Measurements from ENCODE around the gene SRGAP2C. TPM values are rescaled to one million over a fixed set of nuclear protein-coding genes. Genes with fewer than 3 reads are reported as not detected.
"Not testable (repeated sequence)": the region's sequence is repeated elsewhere in the genome, so short reads cannot be mapped to it uniquely, and the experiment has no call there.

Gene SRGAP2C
- polyA plus RNA-seq, 1 donor, result 26.2 TPM

DNA sequence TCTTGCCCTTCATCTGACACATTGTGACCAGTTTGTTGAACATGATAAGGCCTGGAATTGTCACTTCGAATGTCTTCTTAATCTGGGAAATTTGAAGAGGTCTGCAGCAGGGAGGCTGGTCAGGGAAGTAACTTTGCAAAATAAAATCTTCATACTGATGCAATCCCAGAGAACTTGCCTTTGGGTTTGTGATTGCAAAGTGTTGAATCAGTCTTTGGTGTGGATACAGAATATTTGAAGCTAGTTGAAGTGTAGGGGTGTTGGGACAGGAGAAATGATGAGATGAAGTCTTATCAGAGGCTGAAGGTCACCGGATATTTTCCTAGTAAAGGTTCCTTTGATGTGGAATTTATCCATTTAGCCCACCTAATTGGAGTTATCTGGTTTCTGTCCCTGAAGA is 42.1 kb downstream of the SRGAP2C start:
- DNase-seq (ENCODE audit: low read depth), result not testable (repeated sequence)

DNA sequence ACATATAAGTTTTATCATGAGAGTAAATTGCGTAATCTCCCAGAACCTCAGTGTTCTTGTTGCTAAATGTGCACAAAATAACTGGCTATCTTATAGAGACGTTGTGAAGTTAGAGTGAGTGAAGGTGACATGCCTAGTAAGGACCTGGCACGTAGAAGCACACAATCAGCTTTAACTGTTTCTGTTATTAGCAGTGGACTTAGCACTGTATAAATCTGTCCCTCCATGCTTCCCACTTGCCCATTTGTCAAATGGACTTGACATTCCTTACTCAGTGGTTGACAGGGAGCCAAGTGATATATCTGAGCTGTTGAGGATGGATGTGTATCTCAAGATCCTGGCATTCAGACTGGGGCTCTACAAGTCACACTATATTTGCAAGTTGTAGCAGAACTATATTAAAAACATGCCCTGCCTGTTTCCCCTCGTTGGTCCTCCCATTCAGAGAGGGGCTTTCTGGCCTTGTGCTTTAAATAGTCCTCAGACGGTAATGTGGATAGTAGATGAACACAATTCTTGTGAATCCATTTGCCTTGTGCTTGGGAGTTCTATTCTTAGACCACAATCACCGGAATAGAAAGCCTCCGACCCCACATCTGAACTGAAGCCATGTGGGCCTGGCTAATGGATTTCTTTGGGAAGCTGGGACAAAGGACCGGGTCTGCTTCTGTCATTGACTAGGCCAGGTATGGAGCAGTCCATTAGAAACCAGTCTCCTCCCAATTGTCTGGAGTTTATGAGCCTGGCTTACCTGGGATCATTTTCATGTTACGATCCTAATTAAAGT is 43.0 kb downstream of the SRGAP2C start:
- not testable (repeated sequence) for DNase-seq (ENCODE audit: low read depth)

DNA sequence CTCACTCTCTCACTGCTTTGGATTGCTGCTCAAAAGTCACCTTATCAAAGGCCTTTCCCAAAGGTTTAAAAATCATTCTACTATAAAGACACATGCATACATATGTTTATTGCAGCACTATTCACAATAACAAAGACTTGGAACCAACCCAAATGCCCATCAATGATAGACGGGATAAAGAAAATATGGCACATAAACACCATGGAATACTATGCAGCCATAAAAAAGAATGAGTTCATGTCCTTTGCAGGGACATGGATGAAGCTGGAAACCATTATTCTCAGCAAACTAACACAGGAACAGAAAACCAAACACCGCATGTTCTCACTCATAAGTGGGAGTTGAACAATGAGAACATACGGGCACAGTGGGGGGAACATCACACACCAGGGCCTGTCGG is 45.9 kb downstream of the SRGAP2C start:
- not testable (repeated sequence) for DNase-seq (ENCODE audit: low read depth)

DNA sequence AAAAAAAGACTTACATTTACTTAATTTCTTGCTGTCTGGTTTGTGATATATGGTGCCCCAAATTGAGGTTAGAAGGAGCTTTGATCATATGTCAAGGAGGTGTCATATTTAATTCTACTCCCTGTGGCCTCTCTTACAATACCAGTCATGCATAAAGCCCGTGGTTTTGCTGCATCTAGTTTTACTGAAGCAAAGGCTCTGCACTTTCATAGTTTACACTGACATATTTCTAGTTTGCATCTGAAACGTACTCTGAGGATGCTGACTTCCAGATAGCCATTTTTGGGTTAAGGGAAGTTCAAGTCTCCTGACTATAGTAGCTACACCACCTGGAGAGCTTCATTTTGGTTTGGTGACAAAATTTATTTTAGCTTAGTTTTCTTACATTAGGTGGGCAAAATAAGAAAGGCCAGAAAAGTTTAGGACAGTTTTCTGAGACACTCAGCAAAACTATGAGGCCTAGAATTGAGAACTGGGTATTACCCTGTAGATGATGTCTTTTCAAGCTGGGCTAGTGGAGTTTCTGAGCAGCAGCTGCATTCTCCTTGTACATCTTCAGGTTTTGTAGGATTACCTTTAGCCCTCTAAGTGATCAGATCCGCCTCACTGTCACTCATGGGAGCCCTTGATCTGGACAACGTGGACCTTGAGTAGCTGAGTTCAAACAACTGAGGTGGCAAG is 47.8 kb downstream of the SRGAP2C start:
- not testable (repeated sequence) for DNase-seq (ENCODE audit: low read depth)

DNA sequence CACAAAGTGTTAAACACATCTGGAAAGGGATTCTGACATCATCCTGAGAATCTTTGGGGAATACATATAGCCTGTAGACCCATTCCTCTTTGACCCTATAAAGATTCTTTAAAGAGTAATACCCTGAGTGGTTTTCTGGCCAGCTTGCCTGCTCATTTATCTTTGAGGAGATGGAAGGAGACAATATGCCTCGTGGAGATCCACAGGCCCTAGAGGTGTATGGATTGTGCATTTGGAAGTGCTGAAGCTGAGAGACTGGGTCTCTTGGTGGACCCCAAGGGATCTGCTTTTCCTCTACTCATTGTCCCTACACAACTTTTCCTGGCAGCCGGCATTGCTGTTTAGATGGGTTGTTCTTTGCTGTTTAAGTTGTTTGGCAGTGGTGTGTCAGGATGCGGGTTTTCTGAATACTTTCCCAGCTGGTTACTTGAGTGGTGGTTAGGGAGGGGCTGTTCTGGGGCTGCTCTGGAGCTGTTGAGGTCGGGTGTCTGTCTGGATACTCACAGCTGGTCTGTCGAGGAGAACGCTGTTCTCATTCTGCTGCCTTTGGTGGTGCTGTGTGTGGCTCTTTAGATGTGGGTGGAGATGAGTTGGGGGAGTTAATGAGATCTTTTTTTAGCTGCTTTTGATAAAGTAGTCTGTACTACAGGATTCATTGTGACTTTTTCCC is 49.5 kb downstream of the SRGAP2C start:
- DNase-seq (ENCODE audit: low read depth), result not testable (repeated sequence)

GRCh38 chr1:121238384-121238783 is 53.6 kb downstream of the SRGAP2C start:
- not testable (repeated sequence) for DNase-seq (ENCODE audit: low read depth)

DNA sequence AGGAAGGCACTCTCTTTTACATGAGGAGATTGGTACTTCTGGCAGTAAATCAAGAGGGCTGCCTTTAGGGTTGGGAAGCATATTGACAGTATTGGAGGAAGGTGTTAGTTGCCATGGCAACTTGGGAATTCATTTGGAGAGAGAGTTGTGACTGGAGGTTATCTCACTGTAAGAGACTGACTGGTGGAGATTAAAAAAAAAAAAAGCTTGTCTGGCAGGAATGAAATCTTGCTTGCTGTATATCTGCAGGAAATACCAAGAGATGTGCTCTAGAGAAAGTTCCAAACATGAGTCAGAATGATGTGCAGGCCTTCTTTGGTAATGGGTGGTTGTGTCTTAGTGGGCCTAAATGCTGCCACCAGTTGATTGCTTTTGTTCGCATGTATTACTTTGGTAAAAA is 59.1 kb downstream of the SRGAP2C start:
- not testable (repeated sequence) for DNase-seq (ENCODE audit: low read depth)

DNA sequence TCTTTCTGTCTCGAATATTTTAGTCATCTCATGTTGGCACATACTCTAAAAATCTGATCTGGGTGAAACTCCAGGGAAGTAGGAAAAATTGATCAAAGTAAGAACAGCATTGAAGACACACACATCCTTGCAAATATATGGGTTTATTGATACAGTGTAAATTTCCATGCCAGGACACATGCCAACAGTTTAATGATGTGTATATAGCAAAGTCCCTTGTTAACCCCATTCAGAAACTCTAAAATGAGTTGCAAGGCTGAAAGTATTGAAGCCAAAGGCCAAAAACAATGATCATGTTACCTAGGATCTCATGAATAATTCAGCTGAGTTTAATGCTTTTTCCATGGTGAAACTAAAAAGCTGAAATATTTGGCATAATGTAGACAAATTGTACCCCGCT is 61.6 kb downstream of the SRGAP2C start:
- DNase-seq (ENCODE audit: low read depth), result not testable (repeated sequence)

DNA sequence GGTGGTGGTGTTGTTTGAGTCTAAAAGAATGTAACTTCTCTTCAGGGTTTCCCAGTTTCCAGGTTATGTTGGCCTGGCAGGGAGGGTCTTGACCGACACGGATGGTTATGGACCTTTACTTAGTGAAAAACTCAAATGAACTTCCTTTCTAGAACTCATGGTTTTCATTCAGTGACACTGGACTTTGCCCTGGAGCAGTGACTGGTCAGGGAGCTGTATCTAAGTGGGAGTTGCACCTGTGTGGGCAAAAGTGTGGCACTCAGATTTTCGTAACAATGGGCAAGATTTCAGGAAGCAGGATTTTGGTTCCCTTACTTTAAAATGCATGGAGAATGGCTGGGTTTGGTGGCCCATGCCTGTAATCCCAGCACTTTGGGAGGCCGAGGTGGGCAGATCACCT is 67.9 kb downstream of the SRGAP2C start:
- DNase-seq (ENCODE audit: low read depth), result not testable (repeated sequence)

GRCh38 chr1:121254618-121255017 is 69.8 kb downstream of the SRGAP2C start:
- DNase-seq (ENCODE audit: low read depth), result not testable (repeated sequence)

DNA sequence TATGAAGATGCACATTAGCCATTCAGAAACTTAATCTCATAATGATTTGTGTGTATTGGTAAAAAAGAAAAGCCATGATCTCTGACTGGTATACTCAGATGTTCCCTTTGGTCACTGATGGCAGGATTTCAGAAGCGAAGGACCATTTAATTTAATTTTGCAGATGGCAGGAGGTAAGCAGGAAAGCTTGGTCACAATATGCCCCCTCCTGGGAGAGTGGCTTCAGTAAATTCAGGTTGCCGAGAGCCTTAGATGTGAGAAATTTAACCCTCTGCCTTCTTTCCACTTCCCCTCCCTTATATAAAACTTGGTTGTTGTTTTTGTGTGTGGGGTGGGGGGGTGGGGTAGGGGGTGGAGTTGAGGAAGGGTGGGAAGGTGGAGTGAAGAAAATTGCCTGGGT is 72.9 kb downstream of the SRGAP2C start:
- DNase-seq (ENCODE audit: low read depth), result not testable (repeated sequence)

DNA sequence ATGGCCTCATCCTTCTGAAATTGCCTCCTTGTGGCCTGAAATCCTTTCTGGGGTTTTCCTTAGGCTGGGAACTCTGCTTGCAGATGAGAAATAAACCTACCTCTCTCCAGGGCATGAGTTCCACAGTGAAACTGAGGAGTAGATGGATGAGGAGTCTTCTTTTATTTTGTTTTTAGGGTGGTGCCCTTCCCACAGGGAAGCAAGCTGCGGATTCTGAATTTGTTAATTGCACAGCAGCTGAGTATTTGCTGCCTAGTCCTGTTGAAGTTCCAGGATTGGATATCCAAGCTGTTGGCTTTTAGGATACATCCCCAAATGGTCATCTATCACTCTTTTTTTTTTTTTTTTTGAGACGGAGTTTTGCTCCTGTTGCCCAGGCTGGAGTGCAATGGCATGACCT is 73.4 kb downstream of the SRGAP2C start:
- not testable (repeated sequence) for DNase-seq (ENCODE audit: low read depth)

- not testable (repeated sequence) for DNase-seq (ENCODE audit: low read depth)
These were observed 75.4 kb downstream of the SRGAP2C start for GRCh38 chr1:121260205-121260604.

DNA sequence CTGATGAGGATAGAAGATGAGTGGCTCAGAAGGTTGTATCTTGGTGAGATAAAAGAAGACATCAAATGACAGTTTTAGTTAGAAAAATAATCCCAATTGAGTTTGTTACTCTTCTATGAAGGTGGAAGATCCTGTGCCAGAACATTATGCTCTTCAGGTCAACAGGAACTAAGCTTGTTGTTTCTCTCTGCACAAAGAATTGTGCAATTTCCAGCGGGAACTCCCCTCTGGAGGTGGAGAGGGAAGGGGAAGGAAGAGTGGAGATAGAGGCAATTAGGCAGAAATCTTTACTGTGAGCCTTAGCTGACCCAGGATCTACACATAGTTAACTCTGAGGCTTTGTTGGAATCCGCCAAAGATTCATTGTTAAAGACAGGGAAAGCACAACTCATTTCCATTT is 77.4 kb downstream of the SRGAP2C start:
- DNase-seq (ENCODE audit: low read depth), result not testable (repeated sequence)

DNA sequence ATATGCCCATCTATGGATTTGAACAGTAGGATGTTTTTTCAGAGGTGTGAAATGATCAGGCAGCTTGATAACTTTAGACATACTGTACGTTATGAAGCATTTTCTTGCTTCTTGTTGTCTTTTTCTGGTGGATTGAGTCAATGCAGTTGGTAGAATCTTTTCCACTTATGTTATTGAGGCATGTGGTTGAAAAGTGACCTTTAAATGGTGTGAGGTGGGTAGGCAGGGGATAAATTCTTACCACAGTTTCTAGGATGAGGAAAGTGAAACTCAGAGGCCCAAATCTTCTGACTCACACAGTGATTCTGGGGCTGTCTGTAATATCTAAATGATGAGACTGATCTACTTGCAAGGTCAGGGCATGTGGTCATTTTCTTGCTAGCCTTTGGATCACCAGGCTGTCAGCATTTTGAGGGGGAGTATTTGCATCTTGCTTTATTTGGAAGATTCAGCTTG is 79.0 kb downstream of the SRGAP2C start:
- not testable (repeated sequence) for DNase-seq (ENCODE audit: low read depth)

DNA sequence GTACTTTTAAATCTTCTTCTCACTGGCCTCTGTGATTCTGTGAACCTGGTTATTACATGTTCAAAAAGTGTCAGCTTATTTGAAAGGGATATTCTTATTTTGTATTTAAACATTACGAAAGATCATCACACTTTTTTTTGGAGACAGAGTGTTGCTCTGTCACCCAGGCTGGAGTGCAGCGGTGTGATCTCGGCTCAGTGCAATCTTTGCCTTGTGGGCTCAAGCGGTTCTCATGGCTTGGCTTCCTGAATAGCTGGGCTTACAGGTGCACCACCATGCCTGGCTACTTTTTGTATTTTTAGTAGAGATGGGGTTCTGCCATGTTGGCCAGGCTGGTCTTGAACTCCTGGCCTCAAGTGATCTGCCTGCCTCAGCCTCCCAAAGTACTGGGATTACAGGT is 82.3 kb downstream of the SRGAP2C start:
- DNase-seq (ENCODE audit: low read depth), result not testable (repeated sequence)

GRCh38 chr1:121269309-121269708 is 84.5 kb downstream of the SRGAP2C start:
- not testable (repeated sequence) for DNase-seq (ENCODE audit: low read depth)

GRCh38 chr1:121269973-121270372 is 85.2 kb downstream of the SRGAP2C start:
- DNase-seq (ENCODE audit: low read depth), result not testable (repeated sequence)

GRCh38 chr1:121271143-121271715 is 86.5 kb downstream of the SRGAP2C start:
- DNase-seq (ENCODE audit: low read depth), result not testable (repeated sequence)

- not testable (repeated sequence) for DNase-seq (ENCODE audit: low read depth)
These were observed 90.7 kb downstream of the SRGAP2C start for GRCh38 chr1:121275435-121275834.

- DNase-seq (ENCODE audit: low read depth), result not testable (repeated sequence)
These were observed 93.4 kb downstream of the SRGAP2C start for GRCh38 chr1:121278202-121278601.
